ENCODE results near the gene TSSK6. TPM values are rescaled to one million over a fixed set of nuclear protein-coding genes. Genes with fewer than 3 reads are reported as not detected.

The TSSK6 gene
- total RNA-seq, 1 experiment from 2014 or later: 3.1 TPM

GRCh38 chr19:19487077-19487949, 28.0 kb downstream of the TSSK6 start:
- Mint-ChIP-seq H3K9me3 (ENCODE audit: low read depth, unreplicated experiment) (no peaks in the 10 kb centered on the region), H3K4me1 (ENCODE audit: low read depth, unreplicated experiment) (peaks cover 34% of the 10 kb centered on the region), H3K36me3 (ENCODE audit: insufficient read depth, unreplicated experiment) (peaks cover 31% of the 10 kb centered on the region), H3K4me3 (ENCODE audit: low read depth, unreplicated experiment) (no peak overlapping the region), H3K27ac (ENCODE audit: unreplicated experiment) (peak overlapping the region; percentile 75), H3K27me3 (ENCODE audit: unreplicated experiment) (no peaks in the 10 kb centered on the region)
- intact Hi-C loops (cut with micrococcal nuclease; ENCODE audit: unreplicated experiment): loop anchor here (5.0 kb wide), 1 partner anchor 80 kb away; the partner anchor contains the start of gene GATAD2A
- no peak for DNase-seq
- no peak for TF ChIP-seq CTCF (IDR thresholded peaks at IDR 0.05; ENCODE audit: unreplicated experiment)
- no TSS peak for BruUV-seq (replicated peaks)
- CTCF ChIA-PET: interaction anchor here (0.9 kb wide), 1 partner anchor 120 kb away, joined by 3 read pairs; no protein-coding TSS in a partner anchor

GRCh38 chr19:19486343-19487076, 28.8 kb downstream of the TSSK6 start:
- Mint-ChIP-seq H3K27ac (ENCODE audit: unreplicated experiment) (no peak overlapping the region), H3K27me3 (ENCODE audit: unreplicated experiment) (no peaks in the 10 kb centered on the region), H3K9me3 (ENCODE audit: low read depth, unreplicated experiment) (no peaks in the 10 kb centered on the region), H3K4me1 (ENCODE audit: low read depth, unreplicated experiment) (peaks cover 34% of the 10 kb centered on the region), H3K4me3 (ENCODE audit: low read depth, unreplicated experiment) (no peak overlapping the region), H3K36me3 (ENCODE audit: insufficient read depth, unreplicated experiment) (peaks cover 34% of the 10 kb centered on the region)
- no peak for DNase-seq
- no TSS peak for BruUV-seq (replicated peaks)
- intact Hi-C loops (cut with micrococcal nuclease; ENCODE audit: unreplicated experiment): loop anchor here (5.0 kb wide), 1 partner anchor 79 kb away; the partner anchor contains the start of gene GATAD2A
- CTCF ChIA-PET: no interaction called here
- TF ChIP-seq CTCF (IDR thresholded peaks at IDR 0.05; ENCODE audit: unreplicated experiment): no peak

- H3K4me1 Mint-ChIP-seq (ENCODE audit: low read depth, unreplicated experiment): peaks cover 34% of the 10 kb centered on the region
- no peaks in the 10 kb centered on the region for H3K9me3 Mint-ChIP-seq (ENCODE audit: low read depth, unreplicated experiment)
- intact Hi-C loops (cut with micrococcal nuclease; ENCODE audit: unreplicated experiment): loop anchor here (5.0 kb wide), 1 partner anchor 79 kb away; the partner anchor contains the start of gene GATAD2A
- CTCF ChIA-PET: no interaction called here
- H3K4me3 Mint-ChIP-seq (ENCODE audit: low read depth, unreplicated experiment): no peak overlapping the region
- TF ChIP-seq CTCF (IDR thresholded peaks at IDR 0.05; ENCODE audit: unreplicated experiment): no peak
- peaks cover 34% of the 10 kb centered on the region for H3K36me3 Mint-ChIP-seq (ENCODE audit: insufficient read depth, unreplicated experiment)
- no peaks in the 10 kb centered on the region for H3K27me3 Mint-ChIP-seq (ENCODE audit: unreplicated experiment)
- no TSS peak for BruUV-seq (replicated peaks)
- DNase-seq: no peak
- no peak overlapping the region for H3K27ac Mint-ChIP-seq (ENCODE audit: unreplicated experiment)
These were observed 29.4 kb downstream of the TSSK6 start for GRCh38 chr19:19485998-19486290.

GRCh38 chr19:19485161-19485997, 30.0 kb downstream of the TSSK6 start:
- Mint-ChIP-seq H3K4me3 (ENCODE audit: low read depth, unreplicated experiment) (no peak overlapping the region), H3K4me1 (ENCODE audit: low read depth, unreplicated experiment) (peaks cover 29% of the 10 kb centered on the region)
- intact Hi-C loops (cut with micrococcal nuclease; ENCODE audit: unreplicated experiment): loop anchor here (5.0 kb wide), 1 partner anchor 78 kb away; the partner anchor contains the start of gene GATAD2A

More at GRCh38 chr19:19485161-19485997, 30.0 kb downstream of the TSSK6 start:
- Mint-ChIP-seq H3K27me3 (ENCODE audit: unreplicated experiment) (no peaks in the 10 kb centered on the region), H3K36me3 (ENCODE audit: insufficient read depth, unreplicated experiment) (peaks cover 30% of the 10 kb centered on the region), H3K27ac (ENCODE audit: unreplicated experiment) (no peak overlapping the region), H3K9me3 (ENCODE audit: low read depth, unreplicated experiment) (no peaks in the 10 kb centered on the region)
- TF ChIP-seq CTCF (IDR thresholded peaks at IDR 0.05; ENCODE audit: unreplicated experiment): no peak
- BruUV-seq (replicated peaks): no TSS peak
- no peak for DNase-seq
- CTCF ChIA-PET: no interaction called here
